Large intestine (tissue), 3 donors: ENCODE data around the gene HERC3. TPM values are rescaled to one million over a fixed set of nuclear protein-coding genes. Genes with fewer than 3 reads are reported as not detected.

ENCODE experiments used
- DNase-seq, 2 donors: peaks; one replicate each; pipeline versions ENCODE4 v3.0.0 to v3.0.0-alpha.2; 2013
- H3K27ac ChIP-seq: one replicate; pipeline ENCODE4 v1.5.1; 2013; ENCODE audit warnings: low read length
- H3K27me3 ChIP-seq: 2 replicates; pipeline ENCODE4 v1.6.1; 2013; ENCODE audit warnings: low read length; ENCODE audit not compliant: control insufficient read depth, insufficient read depth
- H3K36me3 ChIP-seq: 2 replicates; pipeline ENCODE4 v1.6.1; 2013; ENCODE audit warnings: low read length; ENCODE audit not compliant: control insufficient read depth, insufficient read depth
- H3K4me1 ChIP-seq: one replicate; pipeline ENCODE4 v1.6.1; 2013; ENCODE audit warnings: low read length; ENCODE audit not compliant: control insufficient read depth, insufficient read depth
- H3K4me3 ChIP-seq: one replicate; pipeline ENCODE4 v1.5.1; 2013; ENCODE audit warnings: low read length
- H3K9me3 ChIP-seq: one replicate; pipeline ENCODE4 v1.6.1; 2013; ENCODE audit warnings: mild to moderate bottlenecking, low read depth, low read length, moderate library complexity; ENCODE audit not compliant: control insufficient read depth
- whole genome bisulfite sequencing: methylation state at CpG from one replicate; pipeline ENCODE4 v1.1.5; 2013; ENCODE audit warnings: low lambda C conversion rate; ENCODE audit not compliant: insufficient coverage; 5-methylcytosine and 5-hydroxymethylcytosine counted together
- polyA plus RNA-seq: library from polyadenylated mRNA; unstranded; fragments of 120-200 nt; gene quantifications from one replicate; pipeline ENCODE4 v1.2.1, GENCODE V29; 2013

The HERC3 gene
- polyA plus RNA-seq, 1 donor = 15.1 TPM

GRCh38 chr4:88690355-88690754 lies 98.1 kb downstream of the HERC3 start:
- no CpG with 5 or more reads among the region's 3 CpGs for WGBS
- Histone ChIP-seq H3K36me3 (peaks cover 16% of the 10 kb centered on the region), H3K9me3 (no peaks in the 10 kb centered on the region), H3K4me3 (no peak overlapping the region), H3K27ac (no peak overlapping the region), H3K27me3 (no peaks in the 10 kb centered on the region), H3K4me1 (no peaks in the 10 kb centered on the region)
- DNase-seq = no peak

DNA sequence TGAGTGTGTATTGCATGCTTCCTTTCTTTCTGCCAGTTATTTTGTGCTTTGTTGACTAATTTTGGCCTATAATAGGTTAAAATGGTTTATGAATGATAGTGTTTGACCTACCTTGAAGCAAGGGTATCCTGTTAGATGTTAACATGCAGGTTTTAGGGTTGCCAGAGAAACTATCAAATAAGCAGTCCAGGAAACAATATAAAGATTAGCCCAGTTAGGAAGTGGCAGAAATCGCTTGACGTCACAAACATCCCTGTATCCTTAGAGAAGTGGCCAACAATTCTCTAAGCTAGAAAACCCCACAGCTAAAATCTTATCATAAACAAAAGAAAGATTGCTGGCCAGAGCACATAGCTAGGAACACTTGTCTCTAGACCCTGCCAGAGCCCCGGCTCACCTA lies 101.5 kb downstream of the HERC3 start:
- H3K27ac ChIP-seq = no peak overlapping the region
- H3K27me3 ChIP-seq = no peaks in the 10 kb centered on the region

GRCh38 chr4:88696630-88697029 lies 104.3 kb downstream of the HERC3 start:
- Histone ChIP-seq H3K27ac (no peak overlapping the region), H3K4me1 (no peaks in the 10 kb centered on the region), H3K4me3 (no peak overlapping the region), H3K27me3 (no peaks in the 10 kb centered on the region), H3K36me3 (no peaks in the 10 kb centered on the region), H3K9me3 (peaks cover 4% of the 10 kb centered on the region)
- DNase-seq = no peak
- 73% methylated on average over 4 of the region's 7 CpGs for WGBS

More for the DNA sequence above, 101.5 kb downstream of the HERC3 start:
- no peaks in the 10 kb centered on the region for H3K4me1 ChIP-seq
- no peak for DNase-seq
- no CpG with 5 or more reads among the region's 3 CpGs for WGBS
- H3K9me3 ChIP-seq = peaks cover 4% of the 10 kb centered on the region
- peaks cover 11% of the 10 kb centered on the region for H3K36me3 ChIP-seq
- H3K4me3 ChIP-seq = no peak overlapping the region

DNA sequence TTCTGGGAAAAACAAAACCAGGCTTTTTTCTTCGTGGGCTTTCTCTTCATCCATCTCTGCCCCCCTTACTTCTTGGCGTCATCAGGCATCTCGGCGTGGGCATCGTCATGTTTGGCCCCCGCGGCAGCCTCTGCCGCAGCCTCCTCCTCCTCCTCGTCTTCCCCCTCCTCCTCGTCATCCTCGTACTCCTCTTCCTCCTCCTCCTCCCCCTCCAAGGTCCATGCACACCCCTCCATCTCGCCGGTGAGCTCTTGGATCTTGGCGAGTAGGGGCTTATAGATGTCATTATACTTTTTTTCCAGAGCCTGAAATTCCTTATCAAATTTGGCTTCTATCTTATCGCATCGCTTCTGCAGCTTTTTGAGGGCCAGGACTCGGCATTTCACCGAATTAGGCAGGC lies 104.9 kb downstream of the HERC3 start:
- H3K27me3 ChIP-seq = no peaks in the 10 kb centered on the region
- H3K4me3 ChIP-seq = peak overlapping the region; percentile 80
- peak; percentile 9 to 29 for DNase-seq
- H3K9me3 ChIP-seq = peaks cover 4% of the 10 kb centered on the region
- H3K4me1 ChIP-seq = no peaks in the 10 kb centered on the region
- no peaks in the 10 kb centered on the region for H3K36me3 ChIP-seq
- 61% methylated on average over 7 of the region's 18 CpGs for WGBS
- peak overlapping the region; percentile 24 for H3K27ac ChIP-seq

GRCh38 chr4:88697588-88698329 lies 105.5 kb downstream of the HERC3 start, which contains the start of gene NAP1L5:
Gene NAP1L5 (minus strand): TSS chr4:88697829. CDS start chr4:88697754, 75 bp downstream.
- peaks cover 4% of the 10 kb centered on the region for H3K9me3 ChIP-seq
- no peaks in the 10 kb centered on the region for H3K36me3 ChIP-seq
- WGBS = 100% methylated on average over 2 of the region's 40 CpGs
- no peaks in the 10 kb centered on the region for H3K27me3 ChIP-seq
- no peaks in the 10 kb centered on the region for H3K4me1 ChIP-seq
- peak within 1 kb of the TSS; percentile 24 for H3K27ac ChIP-seq
- peak; percentile 69 to 81 for DNase-seq
- peak within 1 kb of the TSS; percentile 80 for H3K4me3 ChIP-seq

DNA sequence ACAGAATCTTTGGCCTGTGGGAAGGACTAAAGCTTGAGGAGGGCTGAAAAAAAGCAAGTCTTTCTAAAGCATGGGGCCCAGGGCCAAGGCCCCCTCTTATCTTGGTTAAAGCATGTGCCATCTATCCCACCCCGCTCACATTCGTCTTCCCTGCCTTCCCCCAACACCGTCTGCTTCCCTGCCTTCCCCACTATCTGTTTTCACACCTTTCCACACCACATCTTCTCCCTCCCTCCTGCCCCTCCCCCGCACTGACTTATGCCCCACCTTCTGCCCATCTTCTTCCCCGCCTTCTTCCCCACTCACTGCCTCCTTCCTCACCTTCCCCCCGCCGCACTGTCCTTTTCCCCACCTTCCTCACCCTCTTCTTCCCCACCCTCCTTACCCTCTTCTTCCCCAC lies 106.2 kb downstream of the HERC3 start:
- 98% methylated on average over 6 of the region's 7 CpGs for WGBS
- Histone ChIP-seq H3K4me1 (no peaks in the 10 kb centered on the region), H3K27ac (no peak overlapping the region)

GRCh38 chr4:88702782-88703181 lies 110.5 kb downstream of the HERC3 start:
- peaks cover 4% of the 10 kb centered on the region for H3K36me3 ChIP-seq

More for the DNA sequence above, 106.2 kb downstream of the HERC3 start:
- Histone ChIP-seq H3K9me3 (peaks cover 4% of the 10 kb centered on the region), H3K4me3 (no peak overlapping the region), H3K27me3 (no peaks in the 10 kb centered on the region), H3K36me3 (no peaks in the 10 kb centered on the region)
- DNase-seq = no peak

DNA sequence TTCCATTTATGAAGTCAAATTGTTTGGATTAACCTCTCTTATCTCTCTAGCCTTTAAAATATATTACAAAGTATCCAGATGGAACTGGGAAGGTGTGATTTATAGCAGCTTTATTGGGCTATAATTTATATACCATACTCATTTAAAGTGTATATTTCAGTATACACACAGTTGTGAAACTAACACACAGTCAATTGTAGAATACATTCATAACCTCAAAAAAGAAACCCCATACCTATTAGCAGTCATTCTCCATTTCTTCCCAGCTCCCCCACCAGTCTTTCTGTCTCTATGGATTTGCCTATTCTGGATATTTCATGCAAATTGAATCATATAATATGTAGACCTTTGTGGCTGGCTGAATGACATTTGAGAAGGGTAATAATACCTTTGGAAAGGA lies 112.9 kb downstream of the HERC3 start:
- Histone ChIP-seq H3K27me3 (no peaks in the 10 kb centered on the region), H3K36me3 (peaks cover 6% of the 10 kb centered on the region), H3K9me3 (no peaks in the 10 kb centered on the region), H3K27ac (no peak overlapping the region), H3K4me1 (no peaks in the 10 kb centered on the region), H3K4me3 (no peak overlapping the region)
- no peak for DNase-seq

More at GRCh38 chr4:88702782-88703181, 110.5 kb downstream of the HERC3 start:
- Histone ChIP-seq H3K9me3 (peaks cover under 1% of the 10 kb centered on the region), H3K4me1 (no peaks in the 10 kb centered on the region), H3K27me3 (no peaks in the 10 kb centered on the region), H3K27ac (no peak overlapping the region), H3K4me3 (no peak overlapping the region)
- no peak for DNase-seq
- no CpG with 5 or more reads among the region's 2 CpGs for WGBS

DNA sequence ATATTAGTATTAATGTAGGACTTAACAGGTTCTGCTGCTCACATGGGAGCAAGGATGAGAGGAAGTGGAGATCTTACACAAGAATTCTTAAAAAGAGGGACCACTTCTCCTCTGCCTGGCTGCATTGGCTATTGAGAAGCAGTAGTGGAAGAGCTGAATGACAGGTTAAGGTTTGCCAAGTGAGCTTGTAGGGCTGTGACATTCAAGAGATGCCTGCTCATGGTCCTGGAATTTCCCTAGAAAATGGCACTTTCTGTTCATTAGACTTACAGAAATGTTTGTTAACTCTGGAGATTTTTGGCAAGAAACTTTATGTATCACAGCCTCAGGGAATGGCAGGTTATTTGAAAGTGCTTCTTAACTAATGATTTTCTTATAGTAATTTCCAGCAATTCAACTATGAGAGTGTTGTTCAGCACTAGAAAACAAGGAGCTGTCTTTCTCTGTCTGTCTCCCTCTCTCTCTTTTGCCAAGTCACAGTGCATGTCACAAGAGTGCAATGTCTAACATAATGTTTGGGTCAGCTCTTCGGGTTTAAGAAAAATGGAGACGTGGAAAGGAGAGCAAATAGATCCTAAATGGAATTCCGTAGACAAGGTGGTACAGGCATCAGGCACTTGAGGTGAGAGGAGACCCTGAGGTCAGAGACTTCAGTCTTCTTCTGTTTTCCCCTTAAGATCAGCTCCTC lies 113.7 kb downstream of the HERC3 start:
- H3K9me3 ChIP-seq = no peaks in the 10 kb centered on the region
- 60% methylated on average over 1 of the region's 3 CpGs for WGBS
- H3K27me3 ChIP-seq = no peaks in the 10 kb centered on the region
- peaks cover 10% of the 10 kb centered on the region for H3K36me3 ChIP-seq
- no peak overlapping the region for H3K4me3 ChIP-seq
- no peaks in the 10 kb centered on the region for H3K4me1 ChIP-seq
- no peak for DNase-seq
- H3K27ac ChIP-seq = no peak overlapping the region

DNA sequence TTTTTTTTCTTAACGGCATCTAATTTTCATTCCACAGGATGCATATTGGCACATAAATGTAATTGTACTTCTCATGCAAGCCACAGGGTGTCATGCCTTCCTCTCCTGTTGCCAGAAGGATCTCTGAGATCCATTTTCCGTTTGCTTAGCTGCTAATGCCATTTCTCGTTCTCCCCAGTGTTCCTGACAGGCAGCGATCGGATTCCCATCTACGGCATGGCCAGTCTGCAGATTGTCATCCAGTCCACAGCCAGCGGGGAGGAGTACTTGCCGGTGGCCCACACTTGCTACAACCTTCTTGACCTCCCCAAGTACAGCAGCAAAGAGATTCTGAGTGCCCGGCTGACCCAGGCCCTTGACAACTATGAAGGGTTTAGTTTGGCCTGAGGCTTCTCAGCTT lies 114.3 kb downstream of the HERC3 start:
- Histone ChIP-seq H3K4me1 (no peaks in the 10 kb centered on the region), H3K4me3 (no peak overlapping the region), H3K27ac (no peak overlapping the region), H3K9me3 (no peaks in the 10 kb centered on the region), H3K27me3 (no peaks in the 10 kb centered on the region), H3K36me3 (peaks cover 12% of the 10 kb centered on the region)
- peak; percentile 23 to 32 for DNase-seq
- 40% methylated on average over 1 of the region's 9 CpGs for WGBS
